HG03045 (cell line): ENCODE results near the gene PRKX.
"Not testable (repeated sequence)": the region's sequence is repeated elsewhere in the genome, so short reads cannot be mapped to it uniquely, and the experiment has no call there.

Experiments
- ATAC-seq: cut with Tn5 transposase; IDR thresholded peaks from one replicate; pipeline ENCODE4 v1.9.1; 2021; ENCODE audit warnings: mild to moderate bottlenecking, moderate library complexity; ENCODE audit not compliant: unreplicated experiment

PRKX gene

GRCh38 chrX:3712051-3712869 is 1.2 kb downstream of the PRKX start:
- peak; percentile 10 for ATAC-seq

GRCh38 chrX:3711331-3711917 is 2.0 kb downstream of the PRKX start:
- no peak for ATAC-seq

- not testable (repeated sequence) for ATAC-seq
Observed at GRCh38 chrX:3707673-3708274, 5.7 kb downstream of the PRKX start.

- ATAC-seq, result no peak
Observed at GRCh38 chrX:3706481-3706880, 7.0 kb downstream of the PRKX start.

- not testable (repeated sequence) for ATAC-seq
Observed at GRCh38 chrX:3703251-3703650, 10.2 kb downstream of the PRKX start.

- ATAC-seq, result not testable (repeated sequence)
Observed at GRCh38 chrX:3702095-3702494, 11.4 kb downstream of the PRKX start.

GRCh38 chrX:3701445-3701928 is 12.0 kb downstream of the PRKX start:
- not testable (repeated sequence) for ATAC-seq

GRCh38 chrX:3699821-3700381 is 13.5 kb downstream of the PRKX start:
- no peak for ATAC-seq

GRCh38 chrX:3697701-3698279 is 15.7 kb downstream of the PRKX start:
- no peak for ATAC-seq

- no peak for ATAC-seq
Observed at GRCh38 chrX:3697220-3697684, 16.2 kb downstream of the PRKX start.

GRCh38 chrX:3695536-3695935 is 17.9 kb downstream of the PRKX start:
- ATAC-seq, result no peak

GRCh38 chrX:3690140-3690539 is 23.3 kb downstream of the PRKX start:
- ATAC-seq, result no peak

- ATAC-seq, result not testable (repeated sequence)
Observed at GRCh38 chrX:3683236-3683635, 30.2 kb downstream of the PRKX start.

GRCh38 chrX:3680459-3680858 is 33.0 kb downstream of the PRKX start:
- no peak for ATAC-seq

GRCh38 chrX:3679669-3680068 is 33.8 kb downstream of the PRKX start:
- no peak for ATAC-seq

- ATAC-seq, result no peak
Observed at GRCh38 chrX:3678328-3678727, 35.1 kb downstream of the PRKX start.

GRCh38 chrX:3674881-3675280 is 38.6 kb downstream of the PRKX start:
- ATAC-seq, result no peak

GRCh38 chrX:3669841-3670475 is 43.5 kb downstream of the PRKX start:
- no peak for ATAC-seq

- no peak for ATAC-seq
Observed at GRCh38 chrX:3666975-3667374, 46.5 kb downstream of the PRKX start.

GRCh38 chrX:3664921-3665320 is 48.5 kb downstream of the PRKX start:
- no peak for ATAC-seq
